GM19395 (cell line): Measurements from ENCODE around the gene SCP2.

Source experiments
- ATAC-seq: cut with Tn5 transposase; IDR thresholded peaks from one replicate; pipeline ENCODE4 v1.9.1; 2021; ENCODE audit warnings: mild to moderate bottlenecking, moderate library complexity; ENCODE audit not compliant: unreplicated experiment

Gene SCP2

DNA sequence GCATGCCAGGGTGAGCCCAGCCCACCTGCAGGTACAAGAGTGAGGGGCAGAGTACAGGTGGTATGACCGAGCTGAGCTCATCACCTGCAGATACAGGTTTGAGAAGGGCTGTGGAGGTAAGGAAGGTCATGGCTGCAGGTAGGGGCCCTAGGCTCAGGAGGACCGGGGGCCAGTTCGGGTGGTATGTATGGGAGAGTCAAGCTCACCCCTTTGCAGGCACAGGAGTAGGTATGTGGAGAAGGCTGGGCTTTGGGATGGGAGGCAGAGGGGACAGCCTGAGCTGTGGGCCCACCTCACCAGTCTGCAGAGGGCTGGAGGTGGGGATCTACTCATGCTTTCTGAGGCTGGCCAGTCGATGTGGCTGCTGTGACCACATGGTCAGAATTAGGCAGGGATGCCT is 152.2 kb downstream of the SCP2 start:
- ATAC-seq = no peak

- no peak for ATAC-seq
These were observed 153.0 kb downstream of the SCP2 start for GRCh38 chr1:53080041-53080440.

DNA sequence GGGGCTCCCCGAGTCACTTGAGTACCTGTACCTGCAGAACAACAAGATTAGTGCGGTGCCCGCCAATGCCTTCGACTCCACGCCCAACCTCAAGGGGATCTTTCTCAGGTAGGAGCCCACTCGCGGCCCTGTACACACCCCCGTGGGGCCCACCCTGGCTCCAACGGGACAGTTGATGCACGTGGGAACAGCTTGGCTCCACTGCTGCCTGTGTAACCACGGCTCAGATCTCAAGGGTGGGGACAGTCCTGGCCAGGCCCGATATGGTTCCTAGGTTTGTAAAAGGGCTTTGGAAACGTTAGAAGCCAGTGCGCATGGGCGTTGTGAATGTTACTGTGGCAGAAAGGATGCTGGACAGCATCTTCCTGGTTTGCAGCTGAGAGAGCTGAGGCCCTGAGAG is 153.7 kb downstream of the SCP2 start:
- no peak for ATAC-seq

GRCh38 chr1:53081384-53082066 is 154.4 kb downstream of the SCP2 start:
- ATAC-seq = no peak

DNA sequence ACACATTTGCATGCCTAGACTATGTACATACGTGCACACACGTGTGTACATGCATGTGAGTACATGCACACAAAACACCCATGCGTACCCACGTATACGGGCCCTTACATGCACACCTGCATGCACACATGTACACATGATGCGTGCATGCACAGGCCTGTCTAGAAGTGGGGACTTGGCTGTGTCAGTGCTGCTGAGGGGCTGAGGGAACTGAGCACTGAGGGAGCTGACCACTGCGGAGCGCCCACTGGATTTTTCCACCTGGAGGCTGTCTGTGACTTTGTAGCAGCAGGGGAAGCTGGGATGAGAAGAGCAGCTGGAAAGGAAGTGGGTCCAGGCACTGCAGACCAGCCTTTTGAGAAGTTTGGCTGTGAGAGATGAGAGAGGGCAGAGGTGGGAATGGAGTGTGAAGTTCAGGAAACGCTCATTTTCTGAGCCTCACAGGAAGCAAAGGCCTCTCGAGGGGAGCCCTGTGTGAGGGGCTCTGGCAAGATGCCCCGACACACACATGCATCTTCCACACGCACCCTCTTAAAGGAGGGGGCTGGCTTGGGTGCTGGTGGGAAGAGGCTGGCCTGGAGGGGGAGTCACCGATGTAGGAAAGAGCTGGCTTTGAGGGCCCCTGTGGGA is 155.9 kb downstream of the SCP2 start:
- ATAC-seq = no peak

DNA sequence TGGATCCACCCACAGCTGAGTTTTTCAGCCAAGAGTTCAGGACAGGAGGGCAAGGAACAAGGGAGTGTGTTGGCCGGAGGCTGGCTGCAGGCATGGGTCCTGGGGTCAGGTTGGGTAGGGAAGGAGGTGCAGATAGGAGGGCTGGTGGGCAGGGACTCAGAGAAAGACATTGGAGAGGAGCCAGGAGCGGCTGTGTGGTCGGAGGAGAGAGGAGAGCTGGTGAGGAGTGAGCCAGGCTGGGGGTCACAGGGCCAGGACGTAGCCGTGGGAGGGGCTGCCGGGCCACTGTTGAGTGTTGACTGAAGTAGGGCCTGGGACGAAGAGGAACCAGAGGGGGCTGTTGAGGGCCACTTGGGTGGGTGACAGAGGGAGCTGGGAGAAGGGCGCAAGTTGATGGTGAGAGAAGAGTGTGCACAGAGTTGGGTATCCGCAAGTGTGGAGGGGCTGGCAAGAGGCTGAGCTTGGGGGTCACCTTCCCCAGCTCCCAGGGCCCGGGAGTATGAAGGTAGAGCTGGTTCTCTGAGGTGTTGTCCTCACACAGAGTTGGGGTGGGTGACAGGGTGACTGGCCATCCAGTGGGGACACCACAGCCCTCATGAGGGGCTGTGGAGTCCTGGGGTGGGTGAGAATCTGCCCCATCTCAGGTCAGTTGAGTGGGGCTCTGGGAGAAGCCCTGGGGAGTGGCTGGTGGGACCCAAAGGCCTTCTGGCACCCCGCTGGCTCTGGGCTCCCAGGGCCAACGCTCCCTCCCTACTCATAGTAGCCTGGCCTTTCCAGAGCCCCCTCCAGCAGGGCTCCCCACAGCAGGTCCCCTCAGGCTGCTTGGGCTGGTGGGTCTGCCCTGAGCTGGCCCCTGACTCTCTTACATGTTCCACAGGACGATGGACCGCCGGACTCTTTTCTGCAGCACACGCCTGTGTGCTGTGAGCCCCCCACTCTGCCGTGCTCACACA is 156.8 kb downstream of the SCP2 start:
- no peak for ATAC-seq

DNA sequence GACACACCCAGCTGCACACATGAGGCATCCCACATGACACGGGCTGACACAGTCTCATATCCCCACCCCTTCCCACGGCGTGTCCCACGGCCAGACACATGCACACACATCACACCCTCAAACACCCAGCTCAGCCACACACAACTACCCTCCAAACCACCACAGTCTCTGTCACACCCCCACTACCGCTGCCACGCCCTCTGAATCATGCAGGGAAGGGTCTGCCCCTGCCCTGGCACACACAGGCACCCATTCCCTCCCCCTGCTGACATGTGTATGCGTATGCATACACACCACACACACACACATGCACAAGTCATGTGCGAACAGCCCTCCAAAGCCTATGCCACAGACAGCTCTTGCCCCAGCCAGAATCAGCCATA is 157.5 kb downstream of the SCP2 start:
- ATAC-seq = no peak

- ATAC-seq = no peak
These were observed 158.3 kb downstream of the SCP2 start for GRCh38 chr1:53085405-53085804.

GRCh38 chr1:53086491-53087070 is 159.5 kb downstream of the SCP2 start:
- ATAC-seq = no peak

GRCh38 chr1:53087332-53088285 is 160.5 kb downstream of the SCP2 start:
- ATAC-seq = no peak

DNA sequence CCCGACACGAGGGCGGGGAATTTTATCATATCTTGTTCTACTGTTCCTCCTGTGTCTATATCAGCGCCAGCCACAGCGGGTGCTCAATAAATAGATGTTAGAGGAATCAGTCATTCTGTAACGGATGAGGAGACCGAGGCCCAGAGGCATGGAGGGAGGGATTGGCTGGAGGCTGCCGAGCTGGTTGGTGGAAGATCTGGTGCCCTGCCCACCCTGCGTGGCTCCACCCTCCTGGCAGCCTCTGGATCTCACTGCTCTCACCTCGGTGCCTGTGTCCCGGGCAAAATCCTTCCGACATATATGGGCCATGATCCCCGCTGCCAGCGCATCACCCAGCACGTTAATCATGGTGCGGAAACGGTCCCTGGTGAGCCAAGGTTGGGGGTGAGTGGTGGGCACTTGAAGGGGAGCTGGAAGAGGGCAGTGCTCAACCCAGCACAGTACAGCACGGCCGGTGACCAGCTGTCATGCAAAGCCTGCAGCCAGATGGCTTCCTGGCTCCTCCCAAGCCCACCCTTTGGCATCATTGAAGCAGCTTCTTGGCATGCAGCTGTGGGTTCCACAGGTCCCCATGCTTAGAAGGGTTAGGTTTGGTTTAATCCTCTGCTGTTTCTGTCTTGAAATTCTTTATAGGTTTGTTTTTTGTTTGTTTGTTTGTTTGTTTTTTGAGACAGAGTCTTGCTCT is 161.7 kb downstream of the SCP2 start:
- no peak for ATAC-seq

GRCh38 chr1:53089478-53090226 is 162.6 kb downstream of the SCP2 start:
- ATAC-seq = no peak

DNA sequence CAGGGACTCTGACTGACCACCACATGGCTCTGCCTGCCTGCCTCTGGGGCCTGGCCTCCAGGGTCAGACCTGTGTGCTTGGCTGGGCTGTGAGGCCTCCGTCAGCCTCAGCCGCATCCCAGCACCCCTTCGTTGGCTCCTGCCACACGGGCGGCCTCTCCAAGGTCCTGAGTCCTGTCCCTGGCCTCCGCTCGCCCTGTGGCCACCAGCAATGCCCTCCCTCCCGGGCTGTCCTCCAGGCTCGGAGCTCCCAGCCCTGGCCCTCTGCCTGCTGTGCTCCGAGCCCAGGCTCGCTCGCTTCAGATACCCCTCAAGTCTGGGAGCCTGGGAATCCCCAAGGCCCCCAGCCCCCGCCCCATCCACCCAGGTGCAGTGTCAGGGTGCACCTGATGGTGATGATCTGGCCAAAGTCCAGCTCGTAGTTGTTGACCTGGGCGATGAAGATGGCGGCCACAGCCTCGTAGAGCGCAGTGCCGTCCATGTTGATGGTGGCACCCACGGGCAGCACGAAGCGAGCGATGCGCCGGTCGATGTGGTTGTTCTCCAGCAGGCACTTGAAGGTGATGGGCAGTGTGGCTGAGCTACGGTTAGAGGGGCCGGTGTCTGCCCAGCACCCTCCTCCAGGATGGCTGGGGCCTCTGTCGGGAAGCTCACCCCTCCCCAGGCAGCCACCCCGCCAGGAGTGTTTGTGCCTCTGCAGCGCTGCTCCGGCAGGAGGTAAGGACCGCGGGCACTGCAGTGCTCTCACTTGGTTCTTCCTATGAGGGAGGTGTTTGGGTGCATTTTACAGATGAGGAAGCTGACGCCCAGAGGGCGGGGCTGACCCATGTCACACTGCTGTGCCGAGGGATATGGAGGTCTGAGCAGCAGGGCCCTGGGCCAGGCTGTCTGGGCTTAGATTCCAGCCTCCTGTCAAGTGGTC is 163.4 kb downstream of the SCP2 start:
- no peak for ATAC-seq

- ATAC-seq = no peak
These were observed 165.0 kb downstream of the SCP2 start for GRCh38 chr1:53091841-53092645.

DNA sequence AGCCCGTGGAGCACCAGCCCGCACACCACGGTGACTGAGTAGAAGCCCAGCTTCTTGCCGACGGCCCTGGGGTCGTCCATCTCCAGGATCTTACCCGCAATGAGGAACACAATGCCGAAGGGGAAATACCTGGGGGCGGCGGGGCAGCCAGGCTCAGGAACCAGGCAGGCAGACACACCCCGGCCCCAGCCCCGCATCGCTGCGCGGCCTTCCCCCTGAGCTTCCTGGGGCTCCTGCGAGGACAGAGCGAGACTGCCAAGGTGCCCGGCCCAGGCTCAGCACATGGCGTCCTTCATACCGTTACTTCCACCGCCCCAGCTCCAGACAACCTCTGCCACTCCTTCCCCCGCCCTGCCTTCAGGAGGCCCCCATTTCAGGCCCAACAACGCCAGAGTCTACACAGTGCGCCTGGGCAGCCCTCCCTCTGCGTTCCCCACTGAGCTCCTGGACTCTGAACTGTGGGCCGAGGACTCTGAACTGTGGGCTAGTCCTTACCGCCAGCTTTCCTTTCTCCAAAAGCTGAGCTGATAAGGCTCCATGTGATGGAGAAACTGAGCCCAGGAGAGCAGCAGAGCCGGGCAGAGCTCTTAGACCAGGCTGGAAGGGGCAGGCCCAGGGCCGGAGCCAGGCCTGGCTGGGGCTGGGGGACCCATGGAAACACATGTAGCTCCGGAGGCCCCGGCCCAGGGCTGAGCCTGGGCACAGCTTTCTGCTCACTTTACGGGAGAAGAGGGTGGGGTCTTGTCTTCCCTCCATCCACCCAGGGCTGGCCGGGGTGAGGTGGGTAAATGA is 165.8 kb downstream of the SCP2 start:
- no peak for ATAC-seq

GRCh38 chr1:53093451-53093754 is 166.3 kb downstream of the SCP2 start:
- ATAC-seq = no peak
